GM19351 (cell line): ENCODE data around the gene DNAH8.
"Not testable (repeated sequence)": the region's sequence is repeated elsewhere in the genome, so short reads cannot be mapped to it uniquely, and the experiment has no call there.

Source experiments
- ATAC-seq: cut with Tn5 transposase; IDR thresholded peaks from one replicate; pipeline ENCODE4 v1.9.1; 2021; ENCODE audit warnings: mild to moderate bottlenecking, moderate library complexity; ENCODE audit not compliant: unreplicated experiment

Gene DNAH8

DNA sequence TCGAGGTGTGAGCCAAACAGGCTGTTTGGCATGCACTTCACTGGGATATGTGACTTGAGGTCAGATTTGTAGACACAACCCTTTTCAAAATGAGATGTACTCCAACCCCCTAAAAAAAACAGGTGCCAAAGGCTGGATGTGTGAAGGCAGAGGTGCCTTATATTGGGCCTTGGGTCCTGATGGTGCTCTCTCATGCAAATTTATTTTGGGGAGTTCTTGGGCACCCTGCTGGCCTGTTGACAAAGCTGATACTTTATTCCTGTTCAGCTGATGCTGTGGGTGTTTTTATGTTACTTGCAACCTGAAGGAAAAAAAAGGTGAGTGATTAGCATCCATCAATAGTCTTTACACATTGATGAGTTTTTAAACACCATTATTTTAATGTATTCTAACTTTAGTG, 121.5 kb downstream of the DNAH8 start:
- ATAC-seq: no peak

DNA sequence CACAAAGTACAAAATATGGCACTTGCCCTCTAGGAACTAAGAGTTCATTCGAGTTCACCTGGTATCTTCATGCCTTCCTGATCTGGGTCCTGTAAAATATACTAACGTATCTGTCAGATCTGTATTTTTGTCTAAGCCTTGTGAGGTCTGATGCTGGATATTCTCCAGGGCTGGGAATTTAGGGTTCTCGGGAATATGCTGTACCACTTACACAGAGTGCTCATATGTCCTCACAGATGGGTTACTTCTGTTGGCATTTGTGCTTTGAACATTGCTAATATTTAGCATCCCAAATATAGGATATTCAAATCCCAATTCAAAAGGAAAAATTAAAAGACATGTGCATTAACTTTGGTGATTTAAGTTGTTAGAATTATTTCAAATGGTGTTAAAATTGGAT, 122.0 kb downstream of the DNAH8 start:
- no peak for ATAC-seq

DNA sequence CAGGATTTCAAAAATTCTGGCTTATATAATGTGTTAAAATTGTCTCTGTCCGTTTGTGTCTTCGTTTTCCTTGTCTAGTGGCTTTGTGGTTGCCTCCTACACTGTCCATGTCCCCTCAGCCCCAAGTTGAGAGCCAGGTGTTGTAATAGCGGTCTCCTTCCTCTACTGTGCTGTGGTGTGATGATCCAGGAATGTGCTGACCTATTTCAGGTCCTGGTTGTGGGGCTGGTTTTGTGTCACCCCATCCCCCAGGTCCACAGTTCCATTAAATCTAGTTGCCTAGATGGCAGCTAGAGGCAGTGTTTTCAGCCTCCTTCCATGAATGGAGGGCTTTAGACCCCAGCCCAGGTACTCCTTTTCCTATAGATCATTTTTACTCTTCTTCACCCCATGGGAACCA, 128.7 kb downstream of the DNAH8 start:
- no peak for ATAC-seq

DNA sequence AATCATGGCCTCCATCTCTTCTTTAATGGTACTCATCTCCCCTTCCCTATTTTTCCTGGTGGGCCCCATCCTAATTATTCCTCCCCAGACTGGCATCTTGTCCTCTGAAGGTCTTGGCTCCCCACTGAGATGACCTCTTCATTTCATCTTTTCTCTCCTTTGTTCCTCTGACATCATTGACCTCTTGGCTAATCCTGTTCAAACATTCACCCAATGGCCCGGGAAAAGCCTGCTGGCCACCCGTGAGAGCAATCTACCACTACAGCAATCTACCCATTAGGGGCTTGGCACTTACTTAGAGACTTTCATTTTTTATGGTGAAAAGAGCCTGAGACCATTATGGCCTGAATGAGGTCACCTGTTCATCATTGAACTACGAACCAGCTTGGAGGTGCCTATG, 130.8 kb downstream of the DNAH8 start:
- ATAC-seq: no peak

DNA sequence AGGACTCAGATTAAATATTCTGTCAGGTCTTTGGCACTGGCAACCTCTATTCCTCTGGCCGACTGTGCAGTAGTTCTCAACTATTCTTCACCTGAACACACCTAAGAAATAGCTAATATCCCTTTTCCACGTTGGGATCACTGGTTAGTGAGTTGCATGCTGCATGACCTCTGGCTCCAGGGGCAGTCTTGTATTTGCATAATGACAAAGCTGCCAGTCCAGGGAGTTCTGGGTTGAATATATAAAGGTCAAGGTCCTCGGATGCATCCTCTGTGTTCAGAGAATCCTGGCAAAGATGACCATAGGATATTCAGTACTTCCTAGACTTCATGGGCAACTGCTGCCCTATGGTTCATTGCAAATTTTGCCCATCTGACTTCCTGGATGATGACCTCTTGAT, 131.2 kb downstream of the DNAH8 start:
- no peak for ATAC-seq

DNA sequence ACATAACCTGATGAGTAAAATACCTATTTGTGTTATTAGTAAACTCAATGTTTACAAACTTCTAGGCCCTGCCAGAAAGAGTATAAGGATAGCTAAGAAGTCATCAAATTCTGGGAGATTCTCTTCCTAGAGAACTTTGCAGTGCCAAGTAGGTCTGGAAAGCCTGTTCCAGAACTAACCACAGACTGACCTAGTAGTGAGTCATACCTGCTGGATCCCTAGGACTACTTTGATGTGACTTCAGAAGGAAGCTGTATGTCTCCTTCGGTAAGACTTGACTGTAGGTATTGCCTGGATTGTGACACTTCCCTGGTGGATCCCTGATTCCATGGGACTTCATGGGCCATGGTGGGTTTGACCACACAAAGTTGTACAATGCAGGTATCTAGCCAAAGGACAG, 131.7 kb downstream of the DNAH8 start:
- ATAC-seq: no peak

DNA sequence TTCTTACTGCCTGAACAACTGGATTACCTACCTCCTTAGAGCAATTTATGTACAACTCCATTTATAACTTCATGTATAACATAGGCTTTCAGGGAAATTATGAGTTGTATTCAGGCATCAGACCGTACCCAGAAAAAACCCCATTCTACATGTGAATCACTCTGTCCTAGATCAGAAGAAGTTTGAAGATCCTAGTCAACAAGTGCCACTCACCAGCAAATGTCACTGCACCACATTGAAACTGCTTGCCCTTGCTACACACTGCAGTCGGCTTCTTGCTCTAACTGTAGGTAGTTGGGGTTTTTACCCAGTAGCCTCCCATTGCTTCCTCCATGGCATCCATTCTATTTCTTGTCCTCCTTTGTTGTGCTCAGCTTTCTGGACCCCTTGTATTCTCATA, 132.4 kb downstream of the DNAH8 start:
- no peak for ATAC-seq

DNA sequence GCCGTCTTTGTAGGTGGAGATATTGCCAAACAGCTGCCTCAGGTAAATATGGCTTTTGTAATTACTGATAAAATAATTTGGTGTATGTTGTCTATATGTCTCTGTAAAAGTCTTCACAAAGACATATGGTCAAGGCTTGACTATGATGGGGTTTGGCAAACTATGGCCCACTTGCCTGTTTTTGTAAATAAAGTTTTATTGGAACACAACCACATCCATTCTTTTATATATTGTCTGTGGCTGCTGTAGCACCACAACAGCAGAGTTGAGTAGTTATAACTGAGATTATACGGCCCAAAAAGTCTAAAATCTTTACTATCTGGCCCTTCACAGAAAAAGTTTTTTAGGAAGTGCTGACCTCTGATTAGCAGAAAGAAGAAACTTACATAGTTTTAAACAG, 133.6 kb downstream of the DNAH8 start:
- no peak for ATAC-seq

DNA sequence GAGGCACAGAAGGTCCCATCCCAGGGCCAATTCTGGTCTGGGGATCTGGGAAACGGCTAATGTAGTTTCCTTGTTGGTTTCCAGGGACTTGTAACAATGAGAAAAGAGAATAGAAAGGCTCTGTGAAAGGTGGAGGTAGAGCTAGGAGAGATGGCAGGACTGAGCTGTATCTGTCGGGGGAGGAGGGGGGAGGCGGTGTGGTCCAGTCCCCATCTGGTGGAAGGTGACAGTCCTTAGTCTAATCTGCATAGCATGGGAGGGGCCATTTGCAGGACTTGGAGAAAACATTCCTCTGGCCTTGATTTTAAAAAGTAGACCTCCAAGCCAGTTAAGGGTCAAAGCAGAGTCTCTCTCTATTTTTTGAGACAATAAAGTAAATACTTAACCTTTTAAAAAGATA, 137.1 kb downstream of the DNAH8 start:
- ATAC-seq: no peak

DNA sequence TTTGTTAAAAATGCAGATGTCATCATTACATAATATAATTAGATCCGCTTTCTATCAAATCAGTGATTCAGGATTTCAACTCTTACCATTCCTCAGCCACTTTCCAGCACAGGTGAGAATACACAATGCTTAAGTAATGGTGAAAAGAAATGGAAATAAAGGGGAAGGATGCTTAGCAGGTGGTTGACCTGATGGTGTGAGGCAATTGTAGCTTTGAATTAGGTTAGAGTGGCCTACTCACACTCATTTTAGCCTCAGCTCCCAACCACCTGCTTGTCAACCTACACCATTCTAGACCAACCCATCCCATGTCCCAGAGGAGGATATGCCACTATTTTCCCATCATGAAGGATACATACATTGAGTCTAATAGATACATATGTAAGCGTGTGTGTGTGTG, 138.1 kb downstream of the DNAH8 start:
- ATAC-seq: no peak

DNA sequence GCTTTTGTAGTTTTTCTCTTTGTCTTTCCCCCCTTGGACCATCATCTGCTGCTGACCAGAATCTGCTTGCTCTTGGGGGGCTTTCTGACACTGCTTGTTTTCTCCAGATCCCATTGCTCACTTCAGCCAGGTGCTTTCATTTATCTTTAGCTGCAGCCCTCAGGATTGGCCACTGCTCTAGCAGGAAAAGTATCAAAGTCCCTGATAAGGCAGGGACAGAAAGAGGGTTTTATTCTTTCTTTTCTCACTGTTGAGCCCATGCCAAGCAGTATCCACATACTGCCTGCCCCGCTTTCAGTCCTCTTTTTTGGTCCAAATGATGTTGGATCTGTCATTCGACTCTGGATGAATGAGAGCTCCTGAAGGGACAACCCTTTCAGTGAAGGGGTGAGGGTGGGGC, 141.4 kb downstream of the DNAH8 start:
- ATAC-seq: no peak

DNA sequence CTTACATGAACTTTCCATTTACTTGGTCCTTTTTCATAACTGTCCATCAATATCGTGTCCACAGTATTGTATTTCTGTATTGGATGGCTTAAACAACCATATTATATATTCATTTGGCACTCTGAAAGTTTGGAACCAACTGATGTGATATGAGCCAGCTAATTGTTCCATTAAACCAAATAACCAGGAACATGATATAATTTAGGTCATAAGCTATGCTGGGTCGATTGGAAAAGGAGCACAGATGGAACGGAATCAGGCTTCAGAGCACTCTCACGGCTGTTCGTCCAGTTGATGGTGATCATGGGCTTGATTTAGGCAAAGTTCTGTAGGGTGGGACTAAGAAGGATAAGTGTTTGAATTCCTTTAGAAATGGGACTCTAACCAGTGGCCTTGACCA, 142.7 kb downstream of the DNAH8 start:
- ATAC-seq: no peak

DNA sequence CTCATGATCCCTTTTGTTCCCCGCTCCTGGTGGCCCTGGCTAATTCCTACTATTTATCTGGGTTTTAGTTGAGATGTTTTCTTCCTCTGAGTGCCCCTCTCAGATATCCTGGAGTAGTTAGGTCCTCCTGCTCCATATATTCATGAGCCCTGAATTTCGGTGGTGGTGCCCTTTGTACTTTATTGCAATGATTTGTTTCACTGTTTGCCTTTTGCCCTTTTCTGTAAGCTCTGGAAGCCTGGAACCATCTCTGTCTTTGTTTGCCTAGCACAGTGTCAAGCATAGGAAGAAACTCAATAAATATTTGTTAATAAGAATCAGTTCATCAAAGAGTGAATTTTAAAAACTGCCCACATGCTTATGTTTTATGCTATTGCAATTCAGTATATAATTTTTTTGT, 144.9 kb downstream of the DNAH8 start:
- no peak for ATAC-seq

DNA sequence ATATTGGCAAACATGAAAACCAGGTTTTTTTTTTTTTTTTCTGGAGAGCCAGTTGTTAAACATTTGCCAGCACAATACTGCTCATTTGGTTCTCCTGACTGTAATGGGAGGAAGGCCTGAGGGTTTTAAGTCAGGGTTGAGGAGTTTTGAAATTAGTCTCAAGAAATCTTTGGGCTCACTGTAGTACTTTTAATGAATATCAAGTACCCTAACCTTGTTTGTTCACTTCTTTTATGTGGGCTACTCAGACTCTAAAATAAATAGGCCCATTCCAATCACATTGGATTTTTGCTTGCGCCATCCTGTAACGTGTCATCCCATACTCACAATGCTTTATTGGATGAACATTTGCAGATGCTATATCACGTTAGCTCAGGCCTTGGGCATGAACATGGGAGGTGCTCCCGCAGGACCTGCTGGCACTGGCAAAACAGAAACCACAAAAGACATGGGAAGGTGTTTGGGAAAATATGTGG, 146.9 kb downstream of the DNAH8 start:
- ATAC-seq: no peak

DNA sequence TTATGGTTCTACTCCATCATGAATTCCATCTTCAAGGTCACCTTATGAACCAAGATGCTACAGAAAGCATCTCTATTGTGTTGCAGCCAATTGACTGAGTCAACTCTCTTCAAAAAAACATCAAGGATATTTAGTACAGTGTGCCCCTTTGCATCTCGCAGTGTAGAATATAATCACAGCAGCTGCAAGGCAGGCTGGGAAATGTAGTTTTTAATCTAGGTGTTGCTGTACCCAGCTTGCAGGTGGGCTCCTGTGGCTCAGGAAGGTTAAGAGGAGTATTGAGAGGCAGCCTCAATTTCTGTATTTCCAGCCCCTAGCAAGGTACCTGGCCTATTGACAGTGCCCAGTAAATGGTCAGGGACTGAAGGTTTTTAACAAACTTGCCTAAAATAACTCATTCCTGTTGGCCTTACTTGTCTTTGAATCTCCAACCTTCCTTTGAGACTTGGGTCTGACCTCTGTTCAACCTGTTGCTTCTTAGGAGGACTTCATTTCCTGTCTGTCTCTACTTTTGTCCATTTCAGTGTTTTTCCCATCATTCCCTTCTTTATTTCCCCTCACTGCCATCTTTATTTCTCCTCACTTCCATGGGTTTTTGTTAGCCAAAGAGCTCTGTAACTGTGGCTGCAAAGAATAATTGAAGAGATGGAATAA, 150.5 kb downstream of the DNAH8 start:
- ATAC-seq: no peak

DNA sequence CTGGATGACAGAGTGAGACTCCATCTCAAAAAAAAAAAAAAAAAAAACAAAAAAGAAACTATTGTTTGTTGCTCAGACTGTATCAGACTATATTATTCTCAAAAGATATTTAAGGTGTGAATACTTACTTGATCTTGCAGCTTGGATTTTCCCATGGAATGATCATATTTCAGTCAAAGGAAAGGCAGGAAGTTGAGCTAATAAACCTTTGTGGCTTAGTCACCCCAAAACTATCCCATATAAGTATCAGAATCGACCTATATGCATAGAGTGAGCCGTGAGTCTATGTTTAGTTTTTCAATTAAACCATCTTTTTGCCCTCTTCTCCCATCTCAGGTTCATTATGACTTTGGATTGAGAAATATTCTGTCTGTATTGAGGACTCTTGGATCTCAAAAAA, 152.6 kb downstream of the DNAH8 start:
- no peak for ATAC-seq

DNA sequence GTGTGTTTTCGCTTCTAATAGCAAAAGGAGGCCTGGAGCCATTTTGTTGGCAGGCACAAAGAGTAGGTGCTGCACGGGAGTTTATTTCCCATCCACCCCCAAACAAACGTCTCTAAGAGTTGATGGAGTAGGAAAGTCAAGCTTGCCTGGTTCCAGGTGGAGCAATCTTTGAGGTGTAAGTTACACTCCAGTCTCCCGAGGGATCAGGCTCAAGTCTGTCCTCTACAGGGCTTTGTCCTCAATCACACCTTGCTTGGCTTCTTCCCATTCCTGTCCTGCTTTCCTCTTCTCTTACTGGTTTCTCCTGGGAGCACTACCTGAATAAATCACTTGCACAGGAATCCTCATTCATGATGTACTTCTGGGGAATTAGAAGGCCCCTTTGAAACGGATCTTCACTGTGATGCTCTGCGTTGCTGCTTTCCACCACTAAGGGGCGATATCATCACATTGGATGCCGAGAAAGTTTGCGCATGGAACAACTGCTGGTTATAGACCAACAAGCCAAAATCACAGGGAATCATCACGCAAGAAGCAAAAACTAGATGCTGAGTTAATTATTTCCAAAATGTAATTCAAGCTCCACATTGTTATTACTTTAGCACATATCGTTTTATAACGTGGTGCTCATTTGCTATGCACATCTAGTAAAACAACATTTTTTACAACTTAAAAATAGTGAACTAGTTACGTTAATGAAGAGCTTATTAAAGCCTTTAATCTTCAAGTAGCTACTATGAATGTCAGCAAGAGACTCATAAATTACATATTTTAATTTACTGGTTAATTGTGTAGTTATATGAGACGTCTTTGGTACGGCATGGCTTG, 156.8 kb downstream of the DNAH8 start:
- ATAC-seq: no peak

DNA sequence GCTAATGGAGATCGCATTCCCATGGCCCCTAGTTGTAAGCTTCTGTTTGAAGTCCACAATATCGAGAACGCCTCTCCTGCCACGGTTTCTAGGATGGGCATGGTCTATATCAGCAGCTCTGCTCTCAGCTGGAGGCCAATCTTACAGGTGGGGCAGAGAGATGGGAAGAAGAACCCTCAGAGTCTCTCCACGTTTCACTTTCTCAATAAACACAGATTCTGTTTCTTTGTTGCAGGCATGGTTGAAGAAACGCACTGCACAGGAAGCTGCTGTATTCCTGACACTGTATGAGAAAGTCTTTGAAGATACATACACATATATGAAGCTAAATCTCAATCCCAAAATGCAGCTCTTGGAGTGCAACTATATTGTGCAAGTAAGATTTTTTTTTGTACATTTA, 157.9 kb downstream of the DNAH8 start:
- no peak for ATAC-seq

DNA sequence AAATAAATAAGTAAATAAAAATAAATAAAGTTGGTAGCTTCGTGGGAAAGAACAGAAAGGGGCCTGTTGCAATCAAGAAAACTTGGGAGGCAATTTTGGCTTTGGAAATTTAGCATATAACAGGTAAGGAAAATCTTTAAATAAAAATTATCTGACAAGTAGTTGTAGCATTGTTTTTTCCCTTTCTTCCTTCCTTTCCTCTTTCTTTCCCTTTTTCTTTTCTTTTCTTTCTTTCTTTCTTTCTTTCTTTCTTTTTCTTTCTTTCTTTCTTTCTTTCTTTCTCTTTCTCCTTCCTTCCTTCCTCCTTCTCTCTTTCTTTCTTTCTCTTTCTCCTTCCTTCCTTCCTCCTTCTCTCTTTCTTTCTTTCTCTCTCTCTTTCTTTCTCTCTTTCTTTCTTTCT, 158.7 kb downstream of the DNAH8 start:
- ATAC-seq: not testable (repeated sequence)

DNA sequence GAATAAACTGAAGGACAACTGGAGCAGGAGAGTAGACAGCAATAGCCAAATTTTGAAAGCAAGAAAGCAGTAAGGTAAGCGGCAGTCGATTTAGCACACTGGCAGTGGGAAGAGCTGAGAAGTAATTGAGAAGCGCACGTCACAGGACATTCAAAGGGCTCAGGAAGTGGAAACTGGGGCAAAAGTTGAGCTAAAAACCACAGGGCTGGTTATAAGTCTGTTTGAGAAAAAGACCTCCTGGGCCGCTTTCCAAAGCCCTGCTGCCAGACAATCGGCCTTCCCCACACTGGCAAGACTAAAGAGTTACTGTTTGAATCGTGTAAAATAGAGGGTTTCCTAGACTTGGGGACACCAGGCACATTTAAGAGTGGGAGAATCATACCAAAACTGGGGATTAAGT, 161.4 kb downstream of the DNAH8 start:
- ATAC-seq: no peak

DNA sequence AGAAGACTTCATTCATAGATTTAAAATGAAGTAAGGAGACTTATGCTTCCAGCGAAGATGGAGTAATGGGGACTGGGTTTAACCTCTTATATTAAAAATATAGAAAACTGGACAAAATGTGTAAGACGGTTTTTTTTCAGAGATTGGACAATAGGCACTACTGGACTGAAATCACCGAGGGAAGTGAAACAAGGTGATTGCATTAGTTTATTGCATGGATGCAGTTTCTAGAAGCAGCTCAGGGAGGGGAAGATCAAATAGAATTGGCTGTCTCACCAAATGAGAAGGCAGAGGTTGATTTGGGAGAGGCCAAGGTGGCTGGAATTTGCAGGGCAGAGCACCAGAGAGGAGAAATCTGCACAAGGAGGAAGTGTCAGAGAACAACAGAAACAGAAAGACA, 162.6 kb downstream of the DNAH8 start:
- no peak for ATAC-seq

DNA sequence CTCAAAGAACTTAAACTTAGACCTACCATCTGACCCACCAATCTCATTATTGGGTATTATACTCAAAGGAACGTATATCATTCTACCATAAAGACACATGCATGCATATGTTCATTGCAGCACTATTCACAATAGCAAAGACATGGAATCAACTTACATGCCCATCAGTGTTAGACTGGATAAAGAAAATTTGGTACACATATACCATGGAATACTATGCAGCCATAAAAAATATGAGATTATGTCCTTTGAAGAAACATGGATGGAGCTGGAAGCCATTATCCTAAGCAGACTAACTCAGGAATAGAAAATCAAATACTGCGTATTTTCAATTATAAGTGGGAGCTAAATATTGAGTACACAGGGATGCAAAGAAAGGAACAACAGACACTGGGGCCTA, 167.0 kb downstream of the DNAH8 start:
- ATAC-seq: no peak

DNA sequence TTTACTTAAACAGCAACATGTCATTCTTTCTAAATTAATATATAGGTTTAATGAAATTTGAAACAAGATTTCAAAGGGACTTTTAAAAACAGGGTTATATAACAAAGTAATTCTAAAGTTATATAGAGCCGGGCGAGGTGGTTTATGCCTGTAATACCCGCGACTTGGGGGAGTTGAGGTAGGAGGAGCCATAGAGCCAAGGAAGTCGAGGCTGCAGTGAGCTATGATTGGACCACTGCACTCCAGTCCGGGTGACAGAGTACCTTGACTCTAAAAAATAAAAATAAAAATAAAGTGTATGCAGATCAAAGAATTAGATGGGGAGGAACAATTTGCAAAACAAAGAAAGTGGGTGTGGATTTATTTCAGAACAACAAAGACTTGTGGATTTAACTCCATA, 182.4 kb downstream of the DNAH8 start:
- no peak for ATAC-seq
